H1 (cell line): ENCODE data around the gene CDC42BPB. TPM values are rescaled to one million over a fixed set of nuclear protein-coding genes. Genes with fewer than 3 reads are reported as not detected.

Experiments used
- BCL11A ChIP-seq, 2 experiments: IDR thresholded peaks; one replicate each; pipeline ENCODE4 v1.6.1; 2011; ENCODE audit warnings: low read depth in 2 of 2, low read length in 2 of 2, mild to moderate bottlenecking in 2 of 2
- FOSL1 ChIP-seq: IDR thresholded peaks from 2 replicates; pipeline ENCODE4 v1.6.1; 2011; ENCODE audit warnings: mild to moderate bottlenecking, low read depth, low read length, moderate library complexity; ENCODE audit not compliant: insufficient read depth
- RBBP5 ChIP-seq: IDR thresholded peaks from 2 replicates; pipeline ENCODE4 v1.7.1; 2012; ENCODE audit warnings: low read depth, mild to moderate bottlenecking, inconsistent platforms, low read length, moderate library complexity, borderline replicate concordance
- RFX5 ChIP-seq: IDR thresholded peaks from 2 replicates; pipeline ENCODE4 v1.6.1; 2011; ENCODE audit warnings: low read depth, low read length, improper control_type of control experiment, borderline replicate concordance
- RNF2 ChIP-seq: fragments of 200-900, 300-1000 bp; sonication (generic); IDR thresholded peaks from 2 replicates; pipeline ENCODE4 v1.7.1; 2016; ENCODE audit warnings: borderline replicate concordance, low read depth, mild to moderate bottlenecking, antibody characterized with exemption, low read length; ENCODE audit not compliant: poor library complexity, severe bottlenecking; ENCODE audit errors: missing control alignments
- SP1 ChIP-seq: IDR thresholded peaks from 2 replicates; pipeline ENCODE4 v1.6.1; 2011; ENCODE audit warnings: low read depth, low read length
- TBP ChIP-seq: IDR thresholded peaks from 2 replicates; pipeline ENCODE4 v1.6.1; 2011; ENCODE audit warnings: low read depth, low read length, improper control_type of control experiment
- TEAD4 ChIP-seq: IDR thresholded peaks from 2 replicates; pipeline ENCODE4 v1.6.1; 2012; ENCODE audit warnings: low read depth, low read length, inconsistent platforms, mixed read lengths
- polyA plus RNA-seq, 7 experiments: library from polyadenylated mRNA; depleted of rRNA in 3 of 7; stranded (reverse) in 5 of 7; unstranded in 2 of 7; fragments of >200 nt in 5 of 7; fragments of 200-250 nt in 2 of 7; gene quantifications; 1 replicate in 5 of 7; 2 replicates in 1 of 7; 4 replicates in 1 of 7; pipeline versions ENCODE4 v1.2.1 to v1.2.3, GENCODE V29; 2011 to 2013; ENCODE audit warnings: missing spikeins in 2 of 7, mixed read lengths in 2 of 7
- total RNA-seq: library from RNA; stranded (reverse); fragmentation: NEBNext Ultra II Directional; extraction: Animal tissue kit (Norgen Biotek cat#: 25700); gene quantifications from 2 replicates; pipeline ENCODE4 v1.2.1, GENCODE V29; 2021
- TF ChIP-seq, protein P1 (sequence below): IDR thresholded peaks from 2 replicates; pipeline ENCODE4 v1.6.1; 2011; ENCODE audit warnings: low read length, improper control_type of control experiment
- TF ChIP-seq, protein P2 (sequence below): IDR thresholded peaks from 2 replicates; pipeline ENCODE4 v1.6.1; 2012; ENCODE audit warnings: inconsistent platforms
- TF ChIP-seq, protein P3 (sequence below), 3 experiments: IDR thresholded peaks; 1 replicate in 2 of 3; 2 replicates in 1 of 3; pipeline versions ENCODE4 v1.5.1 to v1.6.1; 2011; ENCODE audit warnings: low read length in 3 of 3, mild to moderate bottlenecking in 3 of 3, inconsistent platforms in 2 of 3, low read depth in 1 of 3, moderate library complexity in 1 of 3; ENCODE audit not compliant: insufficient read depth in 1 of 3; ENCODE audit errors: control extremely low read depth in 1 of 3

Gene CDC42BPB
- total and polyA plus RNA-seq, 2 of the 8 experiments (the other 6 are each of a cell fraction or from before 2014, with no cell fraction given) = 51.2 to 88.2 TPM

DNA sequence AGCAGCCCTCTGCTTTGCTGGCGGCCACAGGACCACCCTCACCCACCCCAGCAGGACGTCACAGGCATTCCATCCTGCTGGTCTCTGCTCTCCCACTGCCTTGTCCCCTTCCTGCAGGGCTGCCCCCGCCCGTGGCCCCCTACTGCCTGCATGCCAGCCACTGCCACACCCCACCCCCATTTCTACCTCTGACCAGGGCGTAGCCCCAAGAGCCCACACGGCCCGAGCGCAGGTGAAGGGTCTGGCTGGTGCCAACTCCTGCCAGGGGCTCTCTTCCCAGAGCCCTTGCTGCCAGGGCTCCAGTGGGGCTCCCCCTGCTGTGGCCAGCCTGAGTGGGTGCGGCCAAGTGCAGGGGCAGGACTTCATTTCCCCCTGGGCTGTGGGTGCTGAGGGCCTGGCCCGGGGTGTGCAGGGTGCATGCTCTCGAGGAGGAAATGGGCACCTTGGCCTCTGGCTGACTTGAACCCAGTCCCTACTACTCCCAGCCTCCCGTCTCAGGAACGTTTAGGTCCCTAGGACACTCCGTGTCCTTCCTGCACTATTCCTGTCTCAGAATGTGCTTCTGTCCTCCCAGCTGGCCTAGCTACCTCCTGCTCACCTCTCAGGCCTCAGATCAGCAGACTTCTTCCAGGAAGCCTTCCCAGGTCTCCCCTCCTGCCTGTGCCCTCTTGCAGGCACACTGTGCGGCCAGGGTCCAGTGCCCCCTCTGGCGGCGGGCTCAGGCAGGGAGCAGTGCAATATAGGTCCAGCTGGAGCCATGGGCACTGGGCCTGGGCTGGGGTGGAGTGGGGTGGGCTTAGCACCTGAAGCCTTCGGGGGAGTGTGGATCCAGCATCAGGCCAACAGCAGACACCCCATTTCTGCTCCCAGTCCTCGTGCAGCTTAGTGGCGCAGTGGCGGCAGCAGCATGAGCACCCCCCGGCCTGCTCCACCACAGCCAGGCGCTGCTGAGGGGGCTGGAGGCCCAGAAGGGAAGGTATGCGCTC lies 28.1 kb upstream of the CDC42BPB start (continued):
- TF ChIP-seq, protein P1, sequence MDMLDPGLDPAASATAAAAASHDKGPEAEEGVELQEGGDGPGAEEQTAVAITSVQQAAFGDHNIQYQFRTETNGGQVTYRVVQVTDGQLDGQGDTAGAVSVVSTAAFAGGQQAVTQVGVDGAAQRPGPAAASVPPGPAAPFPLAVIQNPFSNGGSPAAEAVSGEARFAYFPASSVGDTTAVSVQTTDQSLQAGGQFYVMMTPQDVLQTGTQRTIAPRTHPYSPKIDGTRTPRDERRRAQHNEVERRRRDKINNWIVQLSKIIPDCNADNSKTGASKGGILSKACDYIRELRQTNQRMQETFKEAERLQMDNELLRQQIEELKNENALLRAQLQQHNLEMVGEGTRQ = no peak
- TF ChIP-seq SP1 (no peak), BCL11A (IDR thresholded peaks at IDR 0.05; ENCODE audit: low read depth in 2 of 2, low read length in 2 of 2) (no peak), RNF2 (no peak), RFX5 (no peak), TEAD4 (no peak), FOSL1 (no peak), TBP (no peak), RBBP5 (no peak)
- TF ChIP-seq, protein P2, sequence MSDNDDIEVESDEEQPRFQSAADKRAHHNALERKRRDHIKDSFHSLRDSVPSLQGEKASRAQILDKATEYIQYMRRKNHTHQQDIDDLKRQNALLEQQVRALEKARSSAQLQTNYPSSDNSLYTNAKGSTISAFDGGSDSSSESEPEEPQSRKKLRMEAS = 0 out of 2 replicates have a peak, but pooled peaks have one; percentile 17
- TF ChIP-seq, protein P3, sequence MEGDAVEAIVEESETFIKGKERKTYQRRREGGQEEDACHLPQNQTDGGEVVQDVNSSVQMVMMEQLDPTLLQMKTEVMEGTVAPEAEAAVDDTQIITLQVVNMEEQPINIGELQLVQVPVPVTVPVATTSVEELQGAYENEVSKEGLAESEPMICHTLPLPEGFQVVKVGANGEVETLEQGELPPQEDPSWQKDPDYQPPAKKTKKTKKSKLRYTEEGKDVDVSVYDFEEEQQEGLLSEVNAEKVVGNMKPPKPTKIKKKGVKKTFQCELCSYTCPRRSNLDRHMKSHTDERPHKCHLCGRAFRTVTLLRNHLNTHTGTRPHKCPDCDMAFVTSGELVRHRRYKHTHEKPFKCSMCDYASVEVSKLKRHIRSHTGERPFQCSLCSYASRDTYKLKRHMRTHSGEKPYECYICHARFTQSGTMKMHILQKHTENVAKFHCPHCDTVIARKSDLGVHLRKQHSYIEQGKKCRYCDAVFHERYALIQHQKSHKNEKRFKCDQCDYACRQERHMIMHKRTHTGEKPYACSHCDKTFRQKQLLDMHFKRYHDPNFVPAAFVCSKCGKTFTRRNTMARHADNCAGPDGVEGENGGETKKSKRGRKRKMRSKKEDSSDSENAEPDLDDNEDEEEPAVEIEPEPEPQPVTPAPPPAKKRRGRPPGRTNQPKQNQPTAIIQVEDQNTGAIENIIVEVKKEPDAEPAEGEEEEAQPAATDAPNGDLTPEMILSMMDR (IDR thresholded peaks at IDR 0.05; ENCODE audit: control extremely low read depth in 1 of 3, insufficient read depth in 1 of 3, low read depth in 1 of 3, low read length in 3 of 3) = peak in 2 of 3 experiments; percentile 76 to 81; a peak in 3 of 4 replicates
